SK-N-SH treated with all-trans-retinoic acid at 6 μM for 48 hours (cell line): ENCODE measurements around the gene FNBP1L.

Experiments
- CSDC2 ChIP-seq: fragments of 250-450 bp; sonication (Bioruptor Pico); IDR thresholded peaks from 2 replicates; pipeline ENCODE4 v1.5.0; 2020; ENCODE audit warnings: mild to moderate bottlenecking, moderate library complexity
- SNAI2 ChIP-seq: fragments of 250-450 bp; sonication (Bioruptor Pico); IDR thresholded peaks from 2 replicates; pipeline ENCODE4 v1.5.0; 2020; ENCODE audit warnings: mild to moderate bottlenecking, moderate library complexity

DNA sequence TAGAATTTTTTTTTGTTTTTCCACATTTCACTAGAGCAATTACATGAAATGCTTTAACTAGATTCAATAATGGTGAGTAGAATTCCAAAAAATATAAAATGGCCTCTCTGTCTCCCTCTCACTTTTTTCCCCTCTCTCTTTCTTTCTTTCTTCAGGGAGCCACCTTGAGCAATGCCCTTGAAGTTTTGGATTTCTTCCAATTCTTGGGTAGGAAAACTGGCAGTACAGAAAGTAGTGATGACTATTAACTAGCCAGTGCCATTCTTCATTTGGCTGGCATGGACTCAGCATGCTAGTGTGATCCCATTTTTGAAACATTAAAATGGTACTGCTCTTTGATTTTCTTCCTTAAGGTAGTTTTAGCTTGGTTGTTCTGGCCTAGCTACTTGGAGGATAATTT is 4.5 kb upstream of the FNBP1L start:
- no peak for TF ChIP-seq CSDC2 (CRISPR knock-in tag)
- TF ChIP-seq SNAI2 (CRISPR knock-in tag), result no peak
